Effector CD4-positive, alpha-beta T cell (primary cell): ENCODE results near the gene CFAP410.
"Not testable (repeated sequence)": the region's sequence is repeated elsewhere in the genome, so short reads cannot be mapped to it uniquely, and the experiment has no call there.

Source experiments
- DNase-seq: peaks from one replicate; pipeline ENCODE4 v3.0.0-alpha.2; 2020

The CFAP410 gene

GRCh38 chr21:44350773-44351481 is 11.7 kb upstream of the CFAP410 start:
- DNase-seq, result no peak

- DNase-seq, result no peak
Measured at GRCh38 chr21:44349847-44350772, 10.9 kb upstream of the CFAP410 start.

GRCh38 chr21:44349416-44349846 is 10.2 kb upstream of the CFAP410 start:
- no peak for DNase-seq

GRCh38 chr21:44348861-44349260 is 9.7 kb upstream of the CFAP410 start:
- DNase-seq, result no peak

- DNase-seq, result no peak
Measured at GRCh38 chr21:44347911-44348451, 8.8 kb upstream of the CFAP410 start.

GRCh38 chr21:44345495-44345894 is 6.3 kb upstream of the CFAP410 start:
- no peak for DNase-seq

- DNase-seq, result no peak
Measured at GRCh38 chr21:44344541-44345183, 5.5 kb upstream of the CFAP410 start.

GRCh38 chr21:44342981-44343380 is 3.8 kb upstream of the CFAP410 start:
- DNase-seq, result not testable (repeated sequence)

- DNase-seq, result not testable (repeated sequence)
Measured at GRCh38 chr21:44341726-44342458, 2.7 kb upstream of the CFAP410 start.

GRCh38 chr21:44337941-44338895 is 972 bp downstream of the CFAP410 start:
- DNase-seq, result peak; percentile 33

- DNase-seq, result no peak
Measured at GRCh38 chr21:44337449-44337848, 1.7 kb downstream of the CFAP410 start.

GRCh38 chr21:44335266-44336059 is 3.7 kb downstream of the CFAP410 start:
- DNase-seq, result no peak

GRCh38 chr21:44334329-44335030 is 4.7 kb downstream of the CFAP410 start:
- no peak for DNase-seq

- no peak for DNase-seq
Measured at GRCh38 chr21:44333509-44334328, 5.5 kb downstream of the CFAP410 start.

GRCh38 chr21:44332965-44333364 is 6.2 kb downstream of the CFAP410 start:
- no peak for DNase-seq

GRCh38 chr21:44332383-44332782 is 6.8 kb downstream of the CFAP410 start:
- DNase-seq, result no peak

- no peak for DNase-seq
Measured at GRCh38 chr21:44331650-44332307, 7.4 kb downstream of the CFAP410 start.

GRCh38 chr21:44331209-44331608 is 8.0 kb downstream of the CFAP410 start:
- no peak for DNase-seq
